Mesenteric fat pad (tissue), 1 donor: Measurements from ENCODE around the gene ASPHD1. TPM values are rescaled to one million over a fixed set of nuclear protein-coding genes. Genes with fewer than 3 reads are reported as not detected.
"Not testable (repeated sequence)": the region's sequence is repeated elsewhere in the genome, so short reads cannot be mapped to it uniquely, and the experiment has no call there.

ENCODE experiments used
- DNase-seq: peaks from one replicate; pipeline ENCODE4 v3.0.0-alpha.2; 2020; ENCODE audit warnings: low spot score
- total RNA-seq: library from RNA; stranded (reverse); fragmentation: NEBNext Ultra II Directional; extraction: Animal tissue kit (Norgen Biotek cat#: 25700); gene quantifications from one replicate; pipeline ENCODE4 v1.2.1, GENCODE V29; 2021
- donor health status: DM: yes; HTN: yes; CAD: no.

Gene ASPHD1
- total RNA-seq, 1 donor from 2014 or later: 0.67 TPM

GRCh38 chr16:29927070-29927905, 27.0 kb downstream of the ASPHD1 start:
- DNase-seq: peak; percentile 24

DNA sequence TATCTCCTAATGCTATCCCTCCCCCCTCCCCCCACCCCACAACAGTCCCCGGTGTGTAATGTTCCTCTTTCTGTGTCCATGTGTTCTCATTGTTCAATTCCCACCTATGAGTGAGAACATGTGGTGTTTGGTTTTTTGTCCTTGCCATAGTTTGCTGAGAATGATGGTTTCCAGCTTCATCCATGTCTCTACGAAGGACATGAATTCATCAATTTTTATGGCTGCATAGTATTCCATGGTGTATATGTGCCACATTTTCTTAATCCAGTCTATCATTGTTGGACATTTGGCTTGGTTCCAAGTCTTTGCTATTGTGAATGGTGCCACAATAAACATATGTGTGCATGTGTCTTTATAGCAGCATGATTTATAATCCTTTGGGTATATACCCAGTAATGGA, 31.5 kb downstream of the ASPHD1 start:
- not testable (repeated sequence) for DNase-seq

DNA sequence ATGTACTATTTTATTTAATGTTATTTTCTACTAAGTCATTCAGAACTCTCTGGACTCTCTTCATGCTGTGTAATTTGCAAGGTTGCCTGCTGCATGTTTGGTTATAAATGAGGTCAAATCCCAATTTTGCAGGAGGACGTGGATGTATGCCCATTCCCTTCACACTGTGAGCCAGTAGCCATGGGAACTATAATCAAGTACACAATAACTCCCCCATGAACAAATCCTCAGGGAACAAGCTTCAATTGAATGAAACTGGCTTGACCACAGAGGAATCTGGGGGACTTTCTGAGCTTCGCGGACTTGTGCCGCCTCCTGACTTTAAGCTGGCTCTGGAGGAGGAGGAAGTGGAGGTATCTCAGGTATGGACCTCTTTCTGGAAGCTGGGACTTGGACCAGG, 40.4 kb downstream of the ASPHD1 start:
- DNase-seq: no peak

- peak; percentile 37 for DNase-seq
These were observed 43.8 kb downstream of the ASPHD1 start for GRCh38 chr16:29943846-29944799.

DNA sequence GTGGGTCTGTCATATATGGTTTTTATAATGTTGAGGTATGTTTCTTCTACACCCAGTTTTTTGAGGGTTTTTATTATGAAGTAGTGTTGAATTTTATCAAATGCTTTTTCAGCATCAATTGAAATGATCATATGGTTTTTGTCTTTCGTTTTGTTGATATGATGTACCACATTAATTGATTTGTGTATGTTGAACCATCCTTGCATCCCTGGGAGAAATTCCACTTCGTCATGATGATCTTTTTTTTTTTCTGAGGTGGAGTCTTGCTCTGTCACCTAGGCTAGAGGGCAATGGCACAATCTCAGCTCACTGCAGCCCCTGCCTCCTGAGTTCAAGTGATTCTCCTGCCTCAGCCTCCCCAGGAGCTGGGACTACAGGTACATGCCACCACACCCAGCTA, 47.6 kb downstream of the ASPHD1 start:
- DNase-seq: peak; percentile 14

DNA sequence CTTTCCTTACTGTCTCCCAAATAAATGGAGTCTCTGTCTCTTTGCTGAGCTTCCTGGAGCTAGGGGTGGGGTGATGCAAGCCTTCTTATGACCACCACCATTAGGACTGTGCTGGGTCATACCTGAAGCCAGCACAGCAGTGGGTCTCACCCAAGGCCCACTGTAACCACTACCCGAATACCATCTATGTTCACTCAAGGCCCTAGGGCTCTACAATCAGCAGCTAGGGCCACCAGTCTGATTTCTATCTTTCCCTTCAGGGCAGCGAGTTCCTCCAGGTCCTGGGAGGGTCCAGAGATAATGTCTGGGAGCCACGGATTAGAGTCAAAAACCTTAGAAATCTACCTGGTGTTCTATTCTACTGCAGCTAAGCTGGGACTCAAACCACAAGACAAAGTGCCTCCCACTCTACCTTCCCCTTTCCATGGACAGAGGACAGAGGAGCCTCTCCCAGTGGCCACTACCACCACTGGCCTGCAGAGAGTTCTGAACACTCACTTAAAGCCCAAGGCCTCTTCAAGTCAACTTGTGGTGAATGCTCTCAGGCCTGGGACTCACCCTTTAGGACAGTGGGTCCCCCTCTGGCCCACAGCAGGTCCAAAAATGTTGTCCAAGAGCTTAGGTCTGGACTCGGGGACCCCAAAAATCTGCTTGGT, 50.6 kb downstream of the ASPHD1 start:
- peak; percentile 60 for DNase-seq

DNA sequence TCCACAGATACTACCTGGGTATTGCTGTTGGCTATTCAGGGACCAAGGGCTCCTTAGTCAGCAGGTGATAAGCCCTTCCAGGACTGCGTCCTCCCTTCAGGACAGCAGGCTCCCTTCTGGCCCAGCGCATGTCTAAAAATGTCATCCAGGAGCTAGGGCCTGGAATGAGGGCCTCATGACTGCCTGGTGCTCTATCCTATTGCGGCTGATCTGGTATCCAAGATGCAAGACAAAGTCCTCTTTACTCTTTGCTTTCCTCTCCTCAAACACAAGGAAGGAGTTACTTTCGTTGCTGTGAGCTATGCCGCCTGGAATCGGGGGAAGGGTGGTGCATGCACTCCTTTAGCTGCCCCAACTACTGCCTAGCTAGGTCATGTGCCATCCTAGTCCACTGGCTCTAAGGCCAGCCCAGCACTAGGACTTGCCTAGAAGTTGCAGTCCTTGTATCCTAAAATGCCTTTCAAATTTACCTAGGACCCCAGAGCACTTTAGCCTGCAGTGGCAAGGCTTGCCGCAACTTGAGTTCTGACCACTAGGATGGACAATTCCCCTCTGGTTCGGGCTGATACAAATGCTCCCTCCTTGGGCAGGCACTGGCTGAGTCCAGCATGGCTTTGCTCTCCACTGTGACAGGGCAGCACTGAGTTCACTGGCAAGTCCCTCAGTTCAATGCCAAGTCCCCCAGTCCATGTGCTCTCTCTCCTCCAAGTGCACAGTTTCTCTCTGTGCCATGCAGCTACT, 51.5 kb downstream of the ASPHD1 start:
- DNase-seq: peak; percentile 59

Other genes with a start within 250 kb of the ASPHD1 start
- gene SPN, start 237.2 kb upstream of the ASPHD1 start, total RNA-seq: 2.9 TPM
- 3.4 TPM for gene QPRT, start 221.3 kb upstream of the ASPHD1 start, total RNA-seq
- gene C16orf54, start 154.5 kb upstream of the ASPHD1 start, total RNA-seq: 5.2 TPM
- gene ZG16, start 122.2 kb upstream of the ASPHD1 start, total RNA-seq: not detected
- 4.8 TPM for gene KIF22, start 109.7 kb upstream of the ASPHD1 start, total RNA-seq
- 135 TPM for gene MAZ, start 94.0 kb upstream of the ASPHD1 start, total RNA-seq
- 1.5 TPM for gene PRRT2, start 88.3 kb upstream of the ASPHD1 start, total RNA-seq
- 11.1 TPM for gene PAGR1, start 84.3 kb upstream of the ASPHD1 start, total RNA-seq
- 150 TPM for gene MVP, start 80.0 kb upstream of the ASPHD1 start, total RNA-seq
- 117 TPM for gene CDIPT, start 37.3 kb upstream of the ASPHD1 start, total RNA-seq
- gene SEZ6L2, start 938 bp upstream of the ASPHD1 start, total RNA-seq: 1.1 TPM
- gene KCTD13, start 25.7 kb downstream of the ASPHD1 start, total RNA-seq: 15.7 TPM
- 95.8 TPM for gene TMEM219, start 61.6 kb downstream of the ASPHD1 start, total RNA-seq
- gene TAOK2, start 73.4 kb downstream of the ASPHD1 start, total RNA-seq: 49.8 TPM
- gene HIRIP3, start 95.1 kb downstream of the ASPHD1 start, total RNA-seq: 11.0 TPM
- gene INO80E, start 95.8 kb downstream of the ASPHD1 start, total RNA-seq: 45.4 TPM
- 0.42 TPM for gene DOC2A, start 110.5 kb downstream of the ASPHD1 start, total RNA-seq
- gene C16orf92, start 122.7 kb downstream of the ASPHD1 start, total RNA-seq: not detected
- not detected for gene TLCD3B, start 130.8 kb downstream of the ASPHD1 start, total RNA-seq
- 1,236 TPM for gene ALDOA, start 165.3 kb downstream of the ASPHD1 start, total RNA-seq
- gene PPP4C, start 175.5 kb downstream of the ASPHD1 start, total RNA-seq: 81.1 TPM
- gene TBX6, start 191.4 kb downstream of the ASPHD1 start, total RNA-seq: 0.67 TPM
- 49.3 TPM for gene YPEL3, start 195.7 kb downstream of the ASPHD1 start, total RNA-seq
- 4.3 TPM for gene GDPD3, start 213.0 kb downstream of the ASPHD1 start, total RNA-seq
- 135 TPM for gene MAPK3, start 222.7 kb downstream of the ASPHD1 start, total RNA-seq